ENCODE results near the gene TUFT1. TPM values are rescaled to one million over a fixed set of nuclear protein-coding genes. Genes with fewer than 3 reads are reported as not detected.

Gene TUFT1
- total and polyA plus RNA-seq, 8 donors, result 5.6 to 16.8 (median 8.6) TPM

- Histone ChIP-seq H3K36me3 (peaks cover 0 to 25% of the 10 kb centered on the region in 2 donors), H3K4me1 (no peaks in the 10 kb centered on the region), H3K9me3 (no peaks in the 10 kb centered on the region), H3K27me3 (no peaks in the 10 kb centered on the region), H3K27ac (no peak overlapping the region), H3K4me3 (no peak overlapping the region)
- DNase-seq (no peak), ATAC-seq (no peak)
- TF ChIP-seq CTCF (IDR thresholded peaks at IDR 0.05), result no peak
- intact Hi-C loops (cut with DNase I), result no loop called here
These were observed 37.1 kb downstream of the TUFT1 start for GRCh38 chr1:151577173-151577572.

- H3K4me1 ChIP-seq, result no peaks in the 10 kb centered on the region
- no peak overlapping the region for H3K27ac ChIP-seq
- ATAC-seq (no peak), DNase-seq (no peak)
- H3K9me3 ChIP-seq, result no peaks in the 10 kb centered on the region
- intact Hi-C loops (cut with DNase I), result no loop called here
- no peak overlapping the region for H3K4me3 ChIP-seq
- H3K27me3 ChIP-seq, result no peaks in the 10 kb centered on the region
- H3K36me3 ChIP-seq, result peaks cover 0 to 25% of the 10 kb centered on the region in 2 donors
- no peak for TF ChIP-seq CTCF (IDR thresholded peaks at IDR 0.05)
These were observed 38.8 kb downstream of the TUFT1 start for GRCh38 chr1:151578941-151579340.

GRCh38 chr1:151579436-151580225, 39.5 kb downstream of the TUFT1 start:
- Histone ChIP-seq H3K4me1 (no peaks in the 10 kb centered on the region), H3K36me3 (peaks cover 0 to 20% of the 10 kb centered on the region in 2 donors), H3K27me3 (no peaks in the 10 kb centered on the region), H3K9me3 (no peaks in the 10 kb centered on the region), H3K4me3 (no peak overlapping the region), H3K27ac (no peak overlapping the region)
- no peak for DNase-seq
- no peak for TF ChIP-seq CTCF (IDR thresholded peaks at IDR 0.05)
- intact Hi-C loops (cut with DNase I), result no loop called here
- ATAC-seq, result no peak

- TF ChIP-seq CTCF (IDR thresholded peaks at IDR 0.05), result no peak
- DNase-seq (no peak), ATAC-seq (no peak)
- H3K4me3 ChIP-seq, result no peak overlapping the region
- H3K36me3 ChIP-seq, result peaks cover 0 to 18% of the 10 kb centered on the region in 2 donors
- H3K4me1 ChIP-seq, result no peaks in the 10 kb centered on the region
- no peaks in the 10 kb centered on the region for H3K27me3 ChIP-seq
- H3K27ac ChIP-seq, result no peak overlapping the region
- no peaks in the 10 kb centered on the region for H3K9me3 ChIP-seq
- intact Hi-C loops (cut with DNase I), result no loop called here
These were observed 41.3 kb downstream of the TUFT1 start for GRCh38 chr1:151581451-151581850.

GRCh38 chr1:151581921-151582320, 41.8 kb downstream of the TUFT1 start:
- TF ChIP-seq CTCF (IDR thresholded peaks at IDR 0.05), result no peak
- no peak overlapping the region for H3K4me3 ChIP-seq
- H3K9me3 ChIP-seq, result no peaks in the 10 kb centered on the region
- H3K36me3 ChIP-seq, result peaks cover 0 to 18% of the 10 kb centered on the region in 2 donors
- no peaks in the 10 kb centered on the region for H3K4me1 ChIP-seq
- no peak for ATAC-seq
- H3K27ac ChIP-seq, result no peak overlapping the region
- intact Hi-C loops (cut with DNase I), result no loop called here
- no peaks in the 10 kb centered on the region for H3K27me3 ChIP-seq
- DNase-seq, result no peak

Measured in left lung (tissue), 10 donors.